Activated T-helper 2 cell treated with anti-CD3 and anti-CD28 coated beads, Interferon-gamma antibody, Interleukin-2, Interleukin-4, amounts not matched to agents 10 μg/mL and 5 μg/mL and 100 μg/mL, durations not matched to agents 14 hours and 24 hours and 36 hours (primary cell): ENCODE data around the gene DBET. TPM values are rescaled to one million over a fixed set of nuclear protein-coding genes. Genes with fewer than 3 reads are reported as not detected.
"Not testable (repeated sequence)": the region's sequence is repeated elsewhere in the genome, so short reads cannot be mapped to it uniquely, and the experiment has no call there.

Experiments
- DNase-seq: peaks from one replicate; pipeline ENCODE4 v3.0.0; 2021; ENCODE audit warnings: low spot score
- H3K27ac Mint-ChIP-seq: one replicate; pipeline ENCODE4 v1.8.0; 2021; ENCODE audit warnings: mixed read lengths
- H3K27me3 Mint-ChIP-seq: one replicate; pipeline ENCODE4 v1.8.0; 2021; ENCODE audit warnings: low read depth, mixed read lengths
- H3K36me3 Mint-ChIP-seq: one replicate; pipeline ENCODE4 v1.8.0; 2021; ENCODE audit warnings: low read depth, mixed read lengths
- H3K4me1 Mint-ChIP-seq: one replicate; pipeline ENCODE4 v1.8.0; 2021; ENCODE audit warnings: low read depth, mixed read lengths
- H3K4me3 Mint-ChIP-seq: one replicate; pipeline ENCODE4 v1.8.0; 2021; ENCODE audit warnings: low read depth, mild to moderate bottlenecking, moderate library complexity, mixed read lengths
- H3K9me3 Mint-ChIP-seq: one replicate; pipeline ENCODE4 v1.8.0; 2021; ENCODE audit warnings: mixed read lengths
- intact Hi-C: fragments of 100-400 bp; cut with micrococcal nuclease; formaldehyde crosslinking; loops from one replicate; pipeline ENCODE4 v1.15.1; 2023
- total RNA-seq: library from RNA; stranded (reverse); gene quantifications from 2 replicates; pipeline ENCODE4 v1.2.3, GENCODE V29; 2022

Gene DBET
- total RNA-seq, 1 donor from 2014 or later, result not detected

DNA sequence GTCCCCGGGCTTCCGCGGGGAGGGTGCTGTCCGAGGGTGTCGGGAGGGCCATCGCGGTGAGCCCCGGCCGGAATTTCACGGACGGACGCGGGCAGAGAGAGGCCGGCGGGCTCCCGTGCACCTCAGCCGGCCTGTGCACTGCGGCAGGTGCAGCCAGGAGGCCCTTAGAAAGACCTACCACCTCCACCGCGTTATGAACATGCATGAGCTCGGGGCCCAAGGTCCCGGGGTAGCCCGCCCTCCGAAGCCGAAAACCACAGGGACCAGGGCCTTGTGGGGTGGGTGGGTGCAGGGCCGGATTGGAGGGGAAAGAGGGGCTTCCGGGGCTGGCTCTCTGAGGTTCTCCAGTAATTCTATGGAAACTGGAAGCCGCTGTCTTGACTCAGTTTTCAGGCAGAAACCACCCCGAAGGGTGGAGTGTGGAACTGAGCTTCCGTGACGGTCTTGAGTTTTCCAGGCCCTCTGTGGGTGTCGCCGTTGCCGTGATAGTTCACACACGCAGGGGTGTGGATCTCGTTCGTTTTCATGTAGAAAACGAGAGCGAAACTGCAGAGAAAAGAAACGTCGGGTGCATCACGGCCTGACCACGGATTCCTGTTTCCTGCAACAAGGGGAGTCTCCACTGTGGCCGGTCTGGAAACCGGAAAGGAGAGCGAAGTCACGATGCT, 41.6 kb upstream of the DBET start:
- H3K27ac Mint-ChIP-seq, H3K9me3 Mint-ChIP-seq, DNase-seq, intact Hi-C loops, H3K36me3 Mint-ChIP-seq: not testable (repeated sequence)
- Mint-ChIP-seq H3K4me1 (peaks cover 11% of the 10 kb centered on the region), H3K4me3 (peak overlapping the region; percentile 64), H3K27me3 (peaks cover 34% of the 10 kb centered on the region)

DNA sequence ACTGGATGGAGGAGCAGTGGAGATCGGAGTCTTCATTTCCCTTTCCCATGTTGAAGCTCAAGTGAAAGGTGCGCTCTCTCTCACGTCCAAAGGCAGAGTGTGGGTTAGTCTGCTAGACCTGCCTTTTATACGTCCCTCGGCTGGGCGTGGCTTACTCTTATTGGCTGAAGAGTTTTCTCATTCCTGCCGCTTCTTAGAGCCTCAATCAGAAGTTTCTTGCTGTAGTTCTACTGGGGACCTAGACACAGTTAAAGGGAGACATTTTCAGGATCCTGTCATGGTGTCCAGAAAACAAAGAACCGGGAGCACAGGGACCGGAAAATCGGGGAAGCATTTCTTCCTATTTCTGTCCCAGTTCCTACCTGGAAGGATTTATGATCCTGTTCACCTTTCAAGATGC, 37.1 kb upstream of the DBET start, which contains the start of gene FRG2:
FRG2 (minus strand) TSS at position 101 of the 400 bp plus-strand sequence; CDS start at position 49, 52 bp downstream.
- H3K27ac Mint-ChIP-seq, intact Hi-C loops, H3K4me1 Mint-ChIP-seq, DNase-seq, H3K36me3 Mint-ChIP-seq, H3K4me3 Mint-ChIP-seq, H3K9me3 Mint-ChIP-seq, H3K27me3 Mint-ChIP-seq: not testable (repeated sequence)

DNA sequence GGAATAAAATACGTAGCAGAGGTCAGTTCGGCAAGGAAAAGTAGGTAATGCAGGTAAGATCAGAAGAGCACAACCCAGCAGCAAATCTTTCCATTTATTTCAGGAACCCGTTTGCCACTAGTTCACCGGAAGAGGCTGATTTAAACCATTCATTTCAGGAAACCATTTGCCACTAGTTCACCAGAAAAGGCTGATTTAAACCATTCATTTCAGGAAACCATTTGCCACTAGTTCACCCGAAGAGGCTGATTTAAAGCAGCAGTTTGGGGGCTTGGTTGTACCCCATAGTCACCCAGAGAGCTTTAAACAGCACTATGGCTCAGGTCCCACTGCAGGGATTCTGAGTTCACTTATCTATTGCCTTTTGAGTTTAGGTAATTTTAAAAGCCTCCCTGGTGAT, 33.0 kb upstream of the DBET start:
- H3K9me3 Mint-ChIP-seq, H3K4me1 Mint-ChIP-seq, DNase-seq, H3K36me3 Mint-ChIP-seq, intact Hi-C loops, H3K4me3 Mint-ChIP-seq, H3K27ac Mint-ChIP-seq: not testable (repeated sequence)
- peaks cover 10% of the 10 kb centered on the region for H3K27me3 Mint-ChIP-seq

DNA sequence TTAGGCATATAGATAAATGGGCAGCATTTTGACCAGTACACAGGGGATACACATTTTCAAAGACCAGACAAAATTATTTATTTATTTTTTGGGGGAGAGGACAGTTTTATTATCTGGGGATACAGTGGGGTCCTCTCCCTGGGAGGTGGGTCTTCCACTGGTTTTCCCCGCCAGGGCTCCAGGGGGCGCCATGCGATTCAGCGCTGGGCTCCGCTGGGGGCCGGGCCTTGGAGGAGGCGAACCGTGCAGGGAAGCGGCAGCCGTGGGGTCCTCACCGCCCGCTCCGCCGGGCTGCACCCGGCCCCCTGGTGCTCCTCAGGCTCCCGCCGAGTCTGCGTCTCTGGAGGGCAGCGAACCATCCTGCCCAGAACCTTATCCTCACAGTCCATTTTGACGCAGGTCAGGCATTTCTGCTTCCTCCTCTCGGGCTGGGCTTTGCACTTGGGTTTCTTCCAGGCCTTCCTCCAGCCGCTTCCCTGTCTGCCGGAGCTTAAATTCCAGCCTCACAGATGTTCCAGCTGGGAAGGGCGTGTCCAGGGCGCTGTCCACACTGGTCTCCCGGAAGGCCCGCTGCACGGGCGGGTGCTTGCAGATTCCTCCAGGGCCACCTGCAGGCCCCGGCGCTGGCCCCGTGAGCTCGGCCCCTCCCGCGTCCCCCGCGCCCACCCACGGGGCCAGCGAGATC, 26.5 kb upstream of the DBET start:
- H3K4me1 Mint-ChIP-seq, H3K4me3 Mint-ChIP-seq, intact Hi-C loops, H3K36me3 Mint-ChIP-seq, H3K27ac Mint-ChIP-seq, H3K9me3 Mint-ChIP-seq: not testable (repeated sequence)
- H3K27me3 Mint-ChIP-seq, result peaks cover 15% of the 10 kb centered on the region
- DNase-seq, result peak; percentile 11

DNA sequence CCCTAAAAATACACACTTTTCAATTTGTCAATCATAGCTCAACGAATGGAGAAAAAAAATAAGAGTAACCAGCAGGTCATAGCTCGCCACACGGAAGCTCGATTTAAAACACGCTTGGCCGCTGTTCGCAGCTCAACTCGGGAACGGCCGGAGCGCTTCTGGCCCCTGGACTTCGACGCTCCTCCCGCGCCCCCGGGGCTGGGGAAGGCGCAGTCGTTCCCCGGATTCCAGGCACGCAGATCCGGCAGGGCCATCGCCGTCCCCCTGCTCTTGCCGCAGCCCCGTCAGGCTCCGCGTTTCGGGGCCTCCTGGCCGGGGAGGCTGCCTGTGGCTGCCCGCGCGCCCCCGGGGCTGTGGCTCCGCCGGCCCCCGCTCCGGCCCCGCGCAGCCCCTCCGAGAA, 23.4 kb upstream of the DBET start:
- H3K27ac Mint-ChIP-seq, H3K4me1 Mint-ChIP-seq, H3K4me3 Mint-ChIP-seq, intact Hi-C loops, H3K9me3 Mint-ChIP-seq, DNase-seq, H3K27me3 Mint-ChIP-seq, H3K36me3 Mint-ChIP-seq: not testable (repeated sequence)

GRCh38 chr4:190047627-190048026, 16.7 kb upstream of the DBET start:
- H3K4me1 Mint-ChIP-seq, H3K9me3 Mint-ChIP-seq, H3K4me3 Mint-ChIP-seq, H3K36me3 Mint-ChIP-seq, H3K27me3 Mint-ChIP-seq, intact Hi-C loops, DNase-seq, H3K27ac Mint-ChIP-seq: not testable (repeated sequence)

DNA sequence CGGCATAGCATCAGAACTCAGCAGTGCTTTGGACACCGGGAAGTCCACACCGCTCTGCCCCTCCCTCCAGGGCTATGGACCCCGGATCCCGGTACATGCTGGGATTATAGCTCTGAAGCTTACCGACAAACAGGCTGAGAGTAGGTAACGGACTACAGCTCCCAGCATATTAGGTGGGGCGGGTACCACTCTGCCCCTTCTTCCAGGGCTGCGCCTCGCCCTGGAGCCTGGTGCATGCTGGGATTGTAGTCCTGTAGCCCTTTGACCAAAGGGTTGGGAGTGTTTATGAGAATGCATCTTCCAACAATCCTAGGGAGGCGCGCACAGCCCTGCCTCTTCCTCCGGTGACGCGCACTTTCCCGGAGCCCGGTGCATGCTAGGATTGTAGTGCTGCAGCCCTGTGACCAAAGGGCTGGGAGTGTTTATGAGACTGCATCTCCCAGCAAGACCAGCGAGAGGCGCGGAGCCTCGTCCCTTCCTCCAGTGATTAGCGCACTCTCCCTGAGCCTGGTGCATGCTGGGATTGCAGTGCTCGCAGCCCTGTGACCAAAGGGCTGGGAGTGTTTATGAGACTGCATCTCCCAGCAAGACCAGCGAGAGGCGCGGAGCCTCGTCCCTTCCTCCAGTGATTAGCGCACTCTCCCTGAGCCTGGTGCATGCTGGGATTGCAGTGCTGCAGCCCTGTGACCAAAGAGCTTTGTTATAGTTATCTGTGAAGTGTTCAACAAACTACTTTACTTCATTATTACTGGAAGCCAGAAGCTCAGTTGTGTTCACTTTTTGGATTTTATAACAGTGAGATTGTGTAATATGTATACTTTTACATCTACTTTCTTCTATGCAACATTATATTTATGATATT, 14.7 kb upstream of the DBET start:
- H3K36me3 Mint-ChIP-seq, H3K4me3 Mint-ChIP-seq, H3K4me1 Mint-ChIP-seq, intact Hi-C loops, H3K27ac Mint-ChIP-seq, H3K9me3 Mint-ChIP-seq, DNase-seq, H3K27me3 Mint-ChIP-seq: not testable (repeated sequence)

DNA sequence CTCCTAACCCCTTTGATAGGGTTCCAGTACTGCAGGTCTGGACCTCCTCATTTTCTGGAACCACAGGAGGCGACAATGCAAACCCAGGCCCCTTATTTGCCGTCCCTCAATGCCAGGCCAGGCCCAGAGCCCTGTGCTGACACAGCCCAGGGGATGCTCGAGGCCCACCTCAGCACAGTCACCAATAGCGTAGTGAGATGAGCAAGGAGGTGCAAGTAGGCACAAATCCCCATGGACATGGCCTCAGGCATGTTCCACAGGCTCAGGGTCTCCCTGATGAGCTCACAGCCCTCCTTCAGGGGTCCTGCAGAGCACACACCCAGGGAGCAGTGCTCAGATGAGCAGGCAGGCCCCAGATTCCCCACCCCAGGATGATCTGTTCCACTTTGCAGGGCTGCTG, 5.3 kb upstream of the DBET start:
- H3K4me3 Mint-ChIP-seq, DNase-seq, H3K27me3 Mint-ChIP-seq, H3K4me1 Mint-ChIP-seq, H3K27ac Mint-ChIP-seq, H3K9me3 Mint-ChIP-seq, H3K36me3 Mint-ChIP-seq, intact Hi-C loops: not testable (repeated sequence)

DNA sequence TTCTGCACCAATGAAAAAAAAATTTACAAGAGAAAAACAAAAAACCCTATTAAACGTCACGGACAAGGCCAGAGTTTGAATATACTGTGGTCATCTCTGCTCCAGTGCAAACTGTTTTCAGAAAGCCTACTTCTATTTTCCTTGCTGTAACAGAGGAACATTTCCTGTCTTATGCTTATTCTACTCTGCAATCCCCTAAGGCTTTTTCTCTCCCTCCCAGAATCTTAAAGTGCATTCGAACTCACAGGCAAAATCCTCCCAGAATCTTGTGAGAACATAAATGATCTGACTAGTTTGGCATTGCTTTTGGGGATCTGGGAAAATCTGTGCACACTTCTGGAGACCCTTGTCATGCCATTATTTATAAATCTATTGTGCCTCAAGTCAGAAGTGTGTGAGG, 503 bp downstream of the DBET start:
- H3K9me3 Mint-ChIP-seq, H3K4me3 Mint-ChIP-seq, intact Hi-C loops, DNase-seq, H3K36me3 Mint-ChIP-seq, H3K4me1 Mint-ChIP-seq, H3K27me3 Mint-ChIP-seq, H3K27ac Mint-ChIP-seq: not testable (repeated sequence)

GRCh38 chr4:190068351-190068750, 4.0 kb downstream of the DBET start:
- H3K27ac Mint-ChIP-seq, H3K9me3 Mint-ChIP-seq, H3K36me3 Mint-ChIP-seq, H3K4me1 Mint-ChIP-seq, H3K27me3 Mint-ChIP-seq, intact Hi-C loops, H3K4me3 Mint-ChIP-seq, DNase-seq: not testable (repeated sequence)

GRCh38 chr4:190093052-190093451, 28.8 kb downstream of the DBET start:
- H3K27me3 Mint-ChIP-seq, intact Hi-C loops, H3K4me1 Mint-ChIP-seq, DNase-seq, H3K36me3 Mint-ChIP-seq, H3K27ac Mint-ChIP-seq, H3K9me3 Mint-ChIP-seq, H3K4me3 Mint-ChIP-seq: not testable (repeated sequence)

DNA sequence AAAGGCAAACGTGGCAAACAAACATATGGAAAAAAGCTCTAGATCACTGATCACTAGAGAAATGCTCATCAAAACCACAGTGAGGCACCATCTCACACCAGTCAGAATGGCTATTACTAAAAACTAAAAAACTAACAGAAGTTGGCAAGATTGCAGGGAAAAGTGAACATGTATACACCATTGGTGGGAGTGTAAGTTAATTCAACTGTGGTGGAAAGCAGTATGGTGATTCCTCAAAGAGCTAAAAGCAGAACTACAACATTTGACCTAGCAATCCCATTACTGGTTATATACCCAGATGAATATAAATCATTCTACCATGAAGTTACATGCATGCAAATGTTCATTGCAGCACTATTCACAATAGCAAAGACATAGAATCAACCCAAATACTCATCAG, 29.7 kb downstream of the DBET start:
- H3K4me3 Mint-ChIP-seq, result not testable (repeated sequence)

GRCh38 chr4:190095335-190095734, 31.0 kb downstream of the DBET start:
- H3K4me3 Mint-ChIP-seq, DNase-seq, H3K27me3 Mint-ChIP-seq, H3K27ac Mint-ChIP-seq, intact Hi-C loops, H3K4me1 Mint-ChIP-seq, H3K36me3 Mint-ChIP-seq, H3K9me3 Mint-ChIP-seq: not testable (repeated sequence)

More for the DNA sequence above, 29.7 kb downstream of the DBET start:
- H3K36me3 Mint-ChIP-seq, H3K27me3 Mint-ChIP-seq, DNase-seq, H3K9me3 Mint-ChIP-seq, H3K27ac Mint-ChIP-seq, H3K4me1 Mint-ChIP-seq, intact Hi-C loops: not testable (repeated sequence)
